HG03469 (cell line): Measurements from ENCODE around the gene SYT6.

ENCODE experiments used
- ATAC-seq: cut with Tn5 transposase; IDR thresholded peaks from one replicate; pipeline ENCODE4 v1.9.1; 2021; ENCODE audit warnings: mild to moderate bottlenecking, moderate library complexity, moderate number of reproducible peaks; ENCODE audit not compliant: unreplicated experiment

The SYT6 gene, protein sequence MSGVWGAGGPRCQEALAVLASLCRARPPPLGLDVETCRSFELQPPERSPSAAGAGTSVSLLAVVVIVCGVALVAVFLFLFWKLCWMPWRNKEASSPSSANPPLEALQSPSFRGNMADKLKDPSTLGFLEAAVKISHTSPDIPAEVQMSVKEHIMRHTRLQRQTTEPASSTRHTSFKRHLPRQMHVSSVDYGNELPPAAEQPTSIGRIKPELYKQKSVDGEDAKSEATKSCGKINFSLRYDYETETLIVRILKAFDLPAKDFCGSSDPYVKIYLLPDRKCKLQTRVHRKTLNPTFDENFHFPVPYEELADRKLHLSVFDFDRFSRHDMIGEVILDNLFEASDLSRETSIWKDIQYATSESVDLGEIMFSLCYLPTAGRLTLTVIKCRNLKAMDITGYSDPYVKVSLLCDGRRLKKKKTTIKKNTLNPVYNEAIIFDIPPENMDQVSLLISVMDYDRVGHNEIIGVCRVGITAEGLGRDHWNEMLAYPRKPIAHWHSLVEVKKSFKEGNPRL

DNA sequence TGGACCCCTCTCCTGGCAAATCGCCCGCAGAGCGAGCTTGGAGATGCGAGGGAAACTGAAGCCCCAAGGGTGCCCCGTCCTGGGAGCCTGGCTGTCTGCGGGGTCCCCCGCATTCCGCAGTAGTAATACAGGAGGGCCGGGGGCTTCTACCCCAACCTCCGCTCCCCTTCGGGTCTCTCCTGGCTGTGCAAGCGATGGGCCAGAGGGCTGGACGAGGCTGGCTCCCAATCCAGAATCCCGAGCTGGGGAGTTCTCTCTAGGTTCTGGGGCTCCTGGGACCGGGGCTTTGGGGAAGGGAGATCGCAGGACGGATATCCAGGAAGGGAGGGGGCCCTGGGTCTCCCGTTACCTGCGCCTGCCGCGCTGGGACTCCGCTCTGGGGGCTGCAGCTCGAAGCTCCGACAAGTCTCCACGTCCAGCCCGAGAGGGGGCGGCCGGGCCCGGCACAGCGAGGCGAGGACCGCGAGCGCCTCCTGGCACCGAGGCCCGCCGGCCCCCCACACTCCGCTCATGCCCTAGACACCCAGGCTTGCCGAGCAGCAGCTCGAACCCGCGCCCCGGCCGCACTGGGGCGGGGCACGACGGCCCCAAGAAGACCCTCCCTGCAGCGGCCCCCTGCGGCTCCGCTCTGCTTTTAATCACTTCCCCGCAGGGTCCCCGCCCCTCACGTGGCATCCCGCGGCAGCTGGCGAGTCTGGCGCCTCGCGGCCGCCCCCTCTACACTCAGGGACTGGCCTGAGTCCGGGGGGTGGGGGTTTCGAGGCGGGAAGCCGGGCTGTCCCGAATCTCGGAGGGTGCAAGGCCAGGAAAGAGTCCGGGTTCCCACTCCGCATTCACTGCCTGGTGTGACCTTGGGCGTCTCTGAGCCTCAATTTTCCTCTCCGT lies at the start of gene SYT6:
Gene SYT6, minus strand, starts transcription at position 609 of the 885 bp plus-strand sequence. Its CDS starts 97 bp downstream, at position 512.
- ATAC-seq: no peak

DNA sequence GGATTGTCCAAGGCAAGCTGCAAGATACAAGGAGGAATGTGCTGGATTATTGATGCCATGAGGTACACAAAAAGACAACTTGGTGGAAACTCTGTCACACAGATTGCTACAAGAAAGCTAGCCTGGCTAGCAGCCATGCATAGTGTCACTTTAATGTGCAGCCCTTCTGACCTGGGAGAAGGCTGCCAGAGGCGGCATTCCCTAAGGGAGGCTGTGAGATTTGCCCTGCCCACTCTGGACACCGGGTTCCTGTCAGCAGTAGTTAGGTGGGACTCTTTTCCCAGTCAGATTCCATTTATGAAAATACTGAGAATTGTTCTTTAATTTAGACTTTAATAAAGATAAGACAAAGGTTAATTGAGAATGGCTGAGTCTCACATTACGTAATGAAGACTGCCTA lies 47.8 kb upstream of the SYT6 start:
- no peak for ATAC-seq

DNA sequence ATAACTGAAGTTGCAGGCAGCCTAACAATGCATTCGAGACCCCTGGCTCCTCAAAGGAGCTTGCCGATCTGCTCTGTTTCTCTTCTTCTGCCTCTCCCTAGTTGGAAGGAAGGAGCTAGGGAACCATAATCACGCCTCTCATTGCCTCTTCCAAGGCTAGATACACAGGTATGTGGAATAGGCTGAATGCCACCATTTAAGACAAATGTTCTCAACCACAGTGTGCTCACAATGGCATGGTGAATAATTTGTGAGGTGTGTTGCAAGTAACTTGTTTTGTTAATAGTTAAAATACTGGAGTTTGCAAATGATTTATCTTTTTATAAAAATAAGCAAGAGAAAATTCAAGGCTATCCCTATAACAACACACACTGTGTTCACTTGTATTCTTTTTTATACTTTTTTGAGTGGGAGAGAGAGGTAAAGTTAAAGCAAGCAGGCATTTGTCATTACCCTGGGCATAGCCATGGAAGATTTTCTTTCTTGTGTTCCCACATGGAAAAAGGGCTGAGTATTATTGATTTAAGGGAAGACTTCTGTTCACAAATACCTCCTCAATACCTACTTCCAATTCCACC lies 45.4 kb upstream of the SYT6 start:
- ATAC-seq: no peak

DNA sequence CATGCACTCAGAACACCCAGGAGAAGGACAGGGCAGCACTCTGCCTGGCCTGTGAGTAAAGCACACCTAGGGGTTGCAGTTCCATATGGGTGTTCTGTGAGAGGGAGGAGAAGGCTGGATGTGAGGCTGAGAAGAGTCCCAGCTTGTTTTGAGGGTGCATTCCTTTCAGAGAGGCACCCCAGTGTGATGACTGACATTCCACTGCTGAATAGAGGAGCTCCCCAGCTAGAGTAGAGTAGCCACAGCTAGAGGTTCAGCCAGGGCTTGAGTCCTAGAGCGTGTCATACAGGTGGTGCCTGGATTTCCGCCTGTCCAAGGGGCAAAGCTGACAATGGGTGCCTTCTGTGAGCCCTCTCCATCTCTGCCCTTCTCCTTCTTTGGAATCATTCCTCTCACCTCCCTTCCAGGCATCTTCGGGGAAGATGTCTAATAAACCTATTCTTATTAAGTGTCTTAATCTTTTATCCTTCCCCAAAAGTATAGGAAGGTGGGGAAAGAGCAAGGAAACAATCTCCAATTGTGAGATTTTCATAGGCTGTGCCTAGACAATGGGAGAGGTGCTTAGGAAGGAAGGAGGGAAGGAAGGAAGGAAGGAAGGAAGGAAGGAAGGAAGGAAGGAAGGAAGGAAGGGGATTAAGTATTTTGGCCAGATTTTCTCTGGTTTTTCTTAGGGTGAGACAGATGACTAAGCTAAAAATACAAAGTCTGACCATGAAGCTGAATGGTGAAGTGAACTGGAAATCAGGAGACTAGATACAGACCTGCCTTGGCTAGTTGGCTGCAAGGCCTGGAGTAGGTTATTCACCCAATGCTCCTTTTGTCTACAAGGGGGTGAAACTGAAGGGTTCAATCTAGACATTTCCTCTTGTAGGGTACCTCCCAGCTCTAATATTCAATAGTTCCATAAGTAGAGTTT lies 43.6 kb upstream of the SYT6 start:
- ATAC-seq: no peak

DNA sequence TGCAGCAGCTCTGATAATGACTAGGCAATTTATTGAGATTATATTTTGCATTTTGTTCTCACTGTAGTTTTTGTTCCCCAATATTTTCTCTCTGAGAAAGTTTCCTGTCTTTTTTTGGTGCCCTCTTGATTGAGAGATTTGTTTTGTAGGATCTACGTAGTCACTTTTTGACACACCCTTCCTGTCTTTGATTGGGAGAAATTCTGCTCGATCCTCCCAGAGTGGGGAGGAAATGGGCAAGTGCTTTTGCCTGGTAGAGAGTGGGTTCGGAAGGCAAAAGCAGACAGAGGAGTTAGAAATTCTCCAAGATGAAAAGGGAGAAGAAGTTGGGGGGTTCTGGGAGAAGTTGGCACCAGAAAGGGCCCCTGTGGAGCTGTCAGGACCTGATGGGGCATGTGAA lies 42.1 kb upstream of the SYT6 start:
- ATAC-seq: no peak

DNA sequence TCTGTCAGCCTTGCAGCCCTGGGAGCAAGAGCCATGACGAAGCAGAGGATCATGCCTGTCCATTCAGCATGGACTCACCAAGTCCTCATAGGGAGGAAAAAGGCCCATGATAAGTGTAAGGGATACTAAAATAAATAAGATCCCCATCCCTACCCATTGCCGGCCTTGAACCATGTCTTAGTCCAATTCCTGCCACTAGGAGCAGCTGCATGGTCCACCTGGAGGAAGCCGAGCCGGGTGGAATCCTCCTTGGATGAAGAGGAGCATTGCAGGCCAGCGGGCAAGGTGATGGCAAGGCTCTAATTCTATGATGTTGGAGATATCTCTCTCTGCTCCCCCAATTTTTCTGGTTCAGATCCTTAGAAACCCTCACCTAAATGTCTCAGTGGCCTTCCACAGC lies 38.7 kb upstream of the SYT6 start:
- no peak for ATAC-seq

- no peak for ATAC-seq
Measured at GRCh38 chr1:114189398-114189797, 35.7 kb upstream of the SYT6 start.

DNA sequence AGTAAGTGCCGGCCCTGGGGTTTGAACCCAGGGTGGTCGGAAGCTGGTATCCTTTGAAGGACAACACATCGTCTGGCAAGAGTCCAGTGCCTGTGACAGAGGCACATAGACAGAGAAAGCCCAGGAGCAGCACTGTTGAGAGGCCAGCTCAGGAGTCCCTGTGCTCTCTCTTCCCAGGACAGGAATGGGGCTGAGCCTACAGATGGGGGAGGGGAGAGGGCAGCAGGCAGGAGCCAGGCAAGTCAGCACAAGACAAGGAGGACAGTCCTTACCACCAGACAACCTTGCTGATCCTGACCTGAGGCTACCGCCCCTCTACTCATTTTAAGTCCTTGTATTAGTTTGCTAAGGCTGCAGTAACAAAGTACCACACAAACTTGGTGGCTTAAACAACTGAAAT lies 27.7 kb upstream of the SYT6 start:
- ATAC-seq: no peak

DNA sequence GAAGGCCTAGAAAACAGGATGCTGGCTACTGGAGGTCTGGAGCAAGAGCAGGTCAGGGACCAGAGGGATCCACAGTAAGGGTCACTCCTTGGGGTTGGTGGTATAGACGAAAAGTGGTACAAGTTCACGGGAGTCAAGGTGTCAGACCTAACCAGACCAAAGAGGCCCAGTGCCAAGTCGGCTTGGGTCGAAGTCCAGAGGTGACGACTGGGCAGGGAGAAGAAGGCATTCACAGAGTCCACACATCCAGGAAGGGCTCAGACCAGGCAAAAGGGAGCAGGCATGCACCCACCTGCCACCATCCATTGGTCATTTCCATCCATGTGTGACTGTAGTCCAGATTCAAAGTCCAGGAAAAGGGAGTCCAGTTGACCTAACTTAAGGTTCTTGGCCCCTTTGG lies 27.1 kb upstream of the SYT6 start:
- ATAC-seq: no peak

GRCh38 chr1:114178936-114179335 lies 25.3 kb upstream of the SYT6 start:
- ATAC-seq: no peak

DNA sequence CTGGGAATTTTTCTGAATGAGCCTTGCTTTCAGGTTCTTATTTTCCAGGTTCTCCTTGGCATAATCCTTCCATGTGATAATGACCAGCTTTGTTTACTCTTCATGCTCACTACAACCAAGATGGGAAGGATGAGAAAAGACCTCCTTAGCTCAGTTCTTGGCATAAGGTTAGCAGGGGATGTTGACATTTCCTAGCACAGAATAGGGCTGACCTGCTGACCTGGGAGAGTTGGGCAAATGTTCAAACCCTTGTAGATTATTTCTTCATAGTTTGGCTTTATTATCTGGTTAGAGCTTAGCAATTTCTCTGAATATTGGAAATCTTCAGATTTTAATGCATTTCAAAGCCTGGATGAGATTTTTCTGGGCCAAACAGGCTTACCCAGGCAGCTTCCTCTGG lies 23.6 kb upstream of the SYT6 start:
- ATAC-seq: no peak

DNA sequence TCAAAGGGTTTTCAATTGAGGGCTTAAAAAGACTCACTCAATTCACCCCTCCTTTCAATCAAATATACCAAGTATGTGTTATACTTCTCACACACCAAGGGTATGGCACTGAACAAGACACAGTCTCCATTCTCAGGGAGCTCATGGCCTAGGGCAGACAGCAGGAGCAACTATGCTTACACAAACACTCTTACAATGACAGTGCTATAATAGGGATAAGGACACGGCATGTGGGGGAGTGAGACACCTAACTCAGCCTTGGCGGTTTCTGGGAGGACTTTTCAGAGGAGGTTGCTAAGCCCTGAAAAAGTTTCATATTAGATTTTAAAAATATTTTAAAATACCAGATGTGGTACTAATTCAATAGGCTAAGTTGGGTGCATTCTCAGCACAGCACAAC lies 22.7 kb upstream of the SYT6 start:
- no peak for ATAC-seq

GRCh38 chr1:114173680-114174079 lies 20.0 kb upstream of the SYT6 start:
- no peak for ATAC-seq

- ATAC-seq: no peak
Measured at GRCh38 chr1:114169509-114169908, 15.8 kb upstream of the SYT6 start.

DNA sequence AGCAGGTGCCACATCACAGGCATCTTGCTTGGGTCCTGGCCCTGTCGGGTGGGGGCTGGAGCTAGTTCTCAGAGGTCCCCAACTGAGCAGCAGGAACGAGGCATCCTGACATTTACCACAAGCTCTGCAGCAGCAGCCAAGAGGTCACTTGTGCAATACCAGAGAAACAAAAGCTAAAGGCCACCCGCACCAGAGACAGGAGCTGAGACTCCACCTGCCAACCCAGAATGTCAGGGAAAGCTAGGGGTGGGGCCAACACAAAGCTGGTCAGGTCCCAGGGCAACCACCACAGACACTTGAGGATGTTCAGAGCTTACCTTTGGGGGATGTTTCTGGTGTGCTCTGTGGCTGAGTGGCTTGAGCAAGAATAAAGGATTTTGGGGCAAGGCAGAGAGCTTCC lies 13.6 kb upstream of the SYT6 start:
- no peak for ATAC-seq

DNA sequence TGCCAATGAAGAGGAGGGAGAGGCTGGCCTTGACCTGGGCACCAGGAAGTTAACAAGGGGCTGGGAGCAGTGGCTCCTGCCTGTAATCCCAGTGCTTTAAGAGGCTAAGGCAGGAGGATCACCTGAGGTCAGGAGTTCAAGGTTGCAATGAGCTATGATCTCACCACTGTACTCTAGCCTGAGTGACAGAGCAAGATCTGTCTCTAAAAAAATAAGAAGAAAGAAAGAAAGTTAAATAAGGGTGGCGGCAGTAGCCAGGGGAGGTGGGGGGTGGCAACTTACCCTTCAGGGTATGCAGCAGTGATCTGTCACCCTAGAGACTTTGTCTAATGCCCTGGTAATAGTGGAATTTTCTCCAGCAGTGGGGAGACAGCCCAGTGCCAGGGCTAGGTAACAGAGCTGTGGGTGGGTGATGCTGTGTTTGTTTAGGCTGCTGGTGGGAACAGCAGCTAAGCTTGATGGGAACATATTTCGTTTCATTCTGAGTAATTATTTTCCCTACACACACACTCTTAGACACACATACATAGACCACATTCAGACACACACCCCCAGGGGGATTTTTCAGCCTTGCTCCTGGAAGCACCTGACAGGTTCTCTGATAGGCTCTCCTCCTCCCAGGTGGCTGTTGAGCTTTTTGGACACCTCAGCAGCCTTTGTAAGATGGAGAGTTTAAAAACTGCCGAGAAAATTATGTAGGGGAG lies 11.3 kb upstream of the SYT6 start:
- ATAC-seq: peak; percentile 67

GRCh38 chr1:114159941-114160340 lies 6.3 kb upstream of the SYT6 start:
- ATAC-seq: no peak

DNA sequence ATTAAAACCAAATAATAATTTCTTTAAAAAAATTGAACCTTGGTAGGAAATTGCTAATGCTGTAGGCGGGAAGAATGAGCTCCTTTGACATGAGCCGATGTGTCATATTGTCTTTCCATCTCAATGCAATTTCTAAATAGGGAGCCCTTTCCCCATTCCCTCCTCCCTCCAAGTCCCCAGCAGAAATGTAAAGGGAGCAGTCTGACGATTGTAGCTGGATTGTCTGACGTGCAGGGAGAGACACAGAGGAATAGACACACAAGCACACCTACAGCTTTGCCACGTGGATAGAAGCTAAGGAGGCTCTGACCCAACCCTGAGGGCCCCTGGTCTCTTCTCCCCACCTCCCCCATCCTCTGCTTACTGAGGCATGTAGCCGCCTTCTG lies 3.6 kb upstream of the SYT6 start:
- ATAC-seq: no peak

- ATAC-seq: no peak
Measured at GRCh38 chr1:114156538-114157274, 3.0 kb upstream of the SYT6 start.
